Heart left ventricle (tissue), 16 donors: ENCODE measurements around the gene NRN1L. TPM values are rescaled to one million over a fixed set of nuclear protein-coding genes. Genes with fewer than 3 reads are reported as not detected.

Experiments
- ATAC-seq, 4 donors: fragments of 200-7000 bp; cut with Tn5 transposase; one replicate each; pipeline ENCODE4 v1.9.1; 2020 to 2022; ENCODE audit warnings: moderate library complexity in 4 of 4, mild to moderate bottlenecking in 3 of 4, moderate number of reproducible peaks in 1 of 4
- DNase-seq, 5 donors: peaks; one replicate each; pipeline ENCODE4 v3.0.0-alpha.2; 2020
- H3K27ac ChIP-seq, 12 donors: fragments of 200-600 bp; sonication (generic) in 4 of 12; one replicate each; pipeline versions ENCODE4 v1.5.0 to v1.8.0; 2016 to 2022; ENCODE audit warnings: mild to moderate bottlenecking in 2 of 12
- H3K27me3 ChIP-seq, 9 donors: fragments of 200-600 bp; sonication (generic) in 2 of 9; one replicate each; pipeline versions ENCODE4 v1.5.1 to v1.8.0; 2016 to 2022; ENCODE audit warnings: mild to moderate bottlenecking in 3 of 9
- H3K36me3 ChIP-seq, 9 donors: fragments of 200-600 bp; sonication (generic) in 2 of 9; one replicate each; pipeline versions ENCODE4 v1.5.0 to v1.8.0; 2018 to 2022; ENCODE audit warnings: mild to moderate bottlenecking in 2 of 9
- H3K4me1 ChIP-seq, 12 donors: fragments of 200-600 bp; sonication (generic) in 4 of 12; one replicate each; pipeline versions ENCODE4 v1.5.0 to v1.8.0; 2016 to 2022; ENCODE audit warnings: mild to moderate bottlenecking in 3 of 12
- H3K4me3 ChIP-seq, 12 donors: fragments of 200-600 bp; sonication (generic) in 4 of 12; one replicate each; pipeline versions ENCODE4 v1.5.0 to v1.8.0; 2017 to 2022; ENCODE audit warnings: mild to moderate bottlenecking in 9 of 12, moderate library complexity in 4 of 12
- H3K9me3 ChIP-seq, 12 donors: fragments of 200-600 bp; sonication (generic) in 4 of 12; one replicate each; pipeline versions ENCODE4 v1.5.0 to v1.8.0; 2016 to 2022; ENCODE audit warnings: mild to moderate bottlenecking in 1 of 12
- CTCF ChIP-seq, 12 donors: fragments of 200-600 bp; sonication (generic) in 4 of 12; IDR thresholded peaks; one replicate each; pipeline versions ENCODE4 v1.5.0 to v1.8.0; 2018 to 2022; ENCODE audit warnings: antibody characterized with exemption in 12 of 12, mild to moderate bottlenecking in 5 of 12
- POLR2A ChIP-seq, 2 donors: fragments of 450-650 bp; IDR thresholded peaks; one replicate each; pipeline ENCODE4 v1.6.1; 2017; ENCODE audit warnings: antibody characterized with exemption in 2 of 2, mild to moderate bottlenecking in 2 of 2, moderate library complexity in 2 of 2
- WGBS, 4 donors: extraction: QIAGEN DNeasy Blood & Tissue Kit in 2 of 4; methylation state at CpG; one replicate each; pipeline versions ENCODE4 v1.1.5 to v1.1.7; 2013 to 2018; 5-methylcytosine and 5-hydroxymethylcytosine counted together
- intact Hi-C, 10 donors: fragments of 100-400 bp; cut with DNase I; formaldehyde crosslinking; loops; one replicate each; pipeline versions ENCODE4 v1.11.1 to v1.14.2; 2022
- polyA plus RNA-seq, 2 donors: library from polyadenylated mRNA; stranded (reverse); fragments of 200-250 nt; gene quantifications; one replicate each; pipeline ENCODE4 v1.2.3, GENCODE V29; 2013
- total RNA-seq, 9 donors: library from RNA; depleted of rRNA in 2 of 9; stranded (reverse); fragments of >200 nt in 2 of 9; fragmentation: NEBNext Ultra II Directional in 3 of 9; extraction: Animal tissue kit (Norgen Biotek cat#: 25700) in 3 of 9; gene quantifications; one replicate each; pipeline versions ENCODE4 v1.1.0 to v1.2.4, GENCODE V29; 2016 to 2023
- donor health status: ischemic (EF 13 %, LVEDD 7.1; RV severe dilation, severe dysfunction).
- donor health status: healthy with polysubstance abuse.
- donor health status: DM: no; HTN: yes; CAD: no.
- donor health status: DM: no; HTN: no; CAD: no.
- donor health status: ischemic (EF 25% LVEDD 6.9; RV normal size, moderate dysfunction).
- donor health status: ischemic (EF 25% LVEDD 5.7; RV mildly dilated, moderate dysfunction).
- donor health status: healthy.
- donor health status: DM: yes; HTN: yes; CAD: no.
- donor health status: ischemic (EF 35%, LVEDD 5.7; RV mildly dilated, moderate dysfunction).
- donor health status: nonischemic (EF 11% LVEDD 7.7; RV severe dilation, severe dysfunction).
- donor health status: DM: yes; HTN: yes; CAD: no.
- donor health status: PGD.
- donor health status: ischemic (EF 29% LVEDD 5.4; RV normal size, mild dysfunction).
- donor health status: nonischemic (EF 23%, LVEDD 6.1; RV moderate dilation, normal function).

The NRN1L gene
- total and polyA plus RNA-seq, 11 donors, result 0.78 to 5.8 (median 1.7) TPM; not detected in 3

- WGBS, 4 donors, result 55 to 73% (median 62%) methylated on average over 6 of the region's 6 CpGs
- Histone ChIP-seq H3K27me3 (no peaks in the 10 kb centered on the region), H3K4me1 (peaks cover 0 to 98% (median 54%) of the 10 kb centered on the region in 12 donors), H3K27ac (peak overlapping the region in 7 of 12 donors; percentile 4 to 39 (median 26)), H3K9me3 (no peaks in the 10 kb centered on the region), H3K36me3 (peaks cover 0 to 38% (median 5%) of the 10 kb centered on the region in 9 donors), H3K4me3 (no peak overlapping the region)
- DNase-seq (no peak), ATAC-seq (peak in 3 of 4 donors; percentile 27 to 35 (median 27))
- TF ChIP-seq POLR2A (IDR thresholded peaks at IDR 0.05) (no peak), CTCF (IDR thresholded peaks at IDR 0.05) (peak in 7 of 12 donors; percentile 10 to 52 (median 20))
- intact Hi-C loops, result loop anchor here in 4 of 10 donors (5.0 to 10.0 kb wide), 2 partner anchors 102 to 245 kb away; no protein-coding TSS in a partner anchor
Measured at GRCh38 chr16:67919622-67920221, 35.0 kb downstream of the NRN1L start.

DNA sequence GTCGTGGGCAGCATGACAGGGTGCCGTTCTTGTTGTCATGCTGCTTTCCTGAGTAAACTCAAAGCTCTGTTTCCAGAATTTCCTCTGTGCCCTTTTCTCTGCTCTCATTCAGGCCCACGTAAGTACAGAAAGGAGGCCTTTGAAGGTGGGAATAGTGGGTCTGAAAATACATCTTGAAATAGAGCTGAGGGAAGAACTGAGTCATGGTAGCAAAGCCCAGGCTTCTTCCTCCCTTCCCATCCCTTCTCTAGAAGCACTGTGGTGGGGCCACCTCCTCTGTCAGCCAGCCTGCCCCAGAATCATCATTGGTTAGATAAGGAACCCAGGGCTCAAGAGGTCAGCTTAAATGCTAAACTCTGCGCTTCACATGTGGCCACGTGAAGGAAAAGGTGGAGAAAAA, 37.5 kb downstream of the NRN1L start:
- no peak for ATAC-seq
- Histone ChIP-seq H3K36me3 (peaks cover 0 to 19% (median 6%) of the 10 kb centered on the region in 9 donors), H3K27me3 (no peaks in the 10 kb centered on the region), H3K9me3 (no peaks in the 10 kb centered on the region), H3K4me3 (no peak overlapping the region), H3K4me1 (peaks cover 3 to 94% (median 56%) of the 10 kb centered on the region in 12 donors), H3K27ac (peak overlapping the region in 4 of 12 donors; percentile 10 to 27 (median 18))
- intact Hi-C loops, result loop anchor here in 4 of 10 donors (10.0 kb wide), 1 partner anchor 247 kb away; no protein-coding TSS in a partner anchor
- WGBS, 4 donors, result 64 to 75% (median 69%) methylated on average over 5 of the region's 5 CpGs
- no peak for TF ChIP-seq POLR2A (IDR thresholded peaks at IDR 0.05)
- no peak for TF ChIP-seq CTCF (IDR thresholded peaks at IDR 0.05)
- no peak for DNase-seq

DNA sequence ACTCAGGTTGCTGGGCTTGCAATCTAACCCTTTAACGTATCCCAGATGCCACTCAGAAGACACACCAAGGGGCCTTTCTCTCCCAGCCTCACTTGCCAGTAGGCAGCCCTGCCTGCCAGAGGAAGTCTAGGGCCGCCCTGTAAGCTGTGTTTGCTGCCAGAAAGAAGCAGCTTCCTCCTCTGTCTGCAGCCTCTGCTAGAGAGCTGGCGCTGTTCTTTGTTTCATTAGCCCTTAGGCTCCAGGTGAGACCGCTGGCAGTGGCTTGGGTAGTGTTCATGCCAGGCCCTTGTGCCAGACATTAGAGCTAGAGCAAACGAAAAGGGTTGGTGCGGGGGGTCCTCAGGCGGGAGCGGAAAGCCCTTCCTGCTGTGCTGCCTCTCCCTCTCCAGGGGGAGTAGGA, 38.1 kb downstream of the NRN1L start:
- 75 to 85% (median 82%) methylated on average over 7 to 8 of the region's 8 CpGs for WGBS, 4 donors
- ATAC-seq (no peak), DNase-seq (no peak)
- Histone ChIP-seq H3K4me3 (no peak overlapping the region), H3K4me1 (peaks cover 3 to 89% (median 51%) of the 10 kb centered on the region in 12 donors), H3K36me3 (peaks cover 0 to 23% (median 12%) of the 10 kb centered on the region in 9 donors), H3K27me3 (no peaks in the 10 kb centered on the region), H3K27ac (peak overlapping the region in 2 of 12 donors; percentile 15 to 27), H3K9me3 (no peaks in the 10 kb centered on the region)
- intact Hi-C loops, result loop anchor here in 4 of 10 donors (10.0 kb wide), 1 partner anchor 248 kb away; no protein-coding TSS in a partner anchor
- TF ChIP-seq CTCF (IDR thresholded peaks at IDR 0.05) (no peak), POLR2A (IDR thresholded peaks at IDR 0.05) (no peak)

DNA sequence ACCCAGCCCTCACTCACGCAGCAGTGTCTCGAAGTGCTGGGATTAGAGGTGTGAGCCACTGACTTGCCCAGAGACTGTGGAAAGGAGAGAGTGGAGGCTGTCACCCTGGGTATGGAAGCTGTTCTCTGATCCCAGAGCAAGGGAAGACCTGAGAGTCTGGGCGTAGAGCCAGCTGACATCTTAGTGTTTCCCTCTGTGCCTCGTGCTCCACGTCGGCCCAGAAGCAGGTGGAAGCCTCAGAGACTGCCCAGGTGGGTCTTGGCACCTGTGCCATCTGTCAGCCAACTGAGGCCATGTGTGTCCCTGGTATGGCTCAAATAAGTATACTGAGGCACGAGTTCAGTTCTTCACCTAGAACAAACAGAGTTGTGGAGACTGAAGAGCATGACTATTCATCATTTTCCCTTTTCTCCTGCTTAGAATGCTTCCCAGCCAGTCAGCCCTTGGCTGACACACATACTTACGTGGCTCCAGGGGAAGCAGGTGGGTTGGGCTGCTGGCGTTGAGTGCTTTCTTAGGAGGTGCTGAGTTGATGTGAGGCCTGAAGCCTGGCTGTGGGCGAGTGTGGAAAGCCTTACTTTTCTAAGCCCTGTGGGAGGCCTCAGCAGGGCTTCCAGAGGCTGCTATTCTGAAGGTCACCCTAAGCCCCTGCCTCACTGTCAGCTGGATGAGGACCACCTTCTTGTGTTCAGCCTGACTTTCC, 38.9 kb downstream of the NRN1L start:
- Histone ChIP-seq H3K9me3 (no peaks in the 10 kb centered on the region), H3K4me1 (peaks cover 3 to 84% (median 48%) of the 10 kb centered on the region in 12 donors), H3K4me3 (no peak overlapping the region), H3K36me3 (peaks cover 0 to 26% (median 14%) of the 10 kb centered on the region in 9 donors), H3K27ac (peak overlapping the region in 1 of 12 donors; percentile 28), H3K27me3 (no peaks in the 10 kb centered on the region)
- TF ChIP-seq POLR2A (IDR thresholded peaks at IDR 0.05) (no peak), CTCF (IDR thresholded peaks at IDR 0.05) (no peak)
- DNase-seq, result peak in 1 of 5 donors; percentile 62
- intact Hi-C loops, result loop anchor here in 4 of 10 donors (10.0 kb wide), 1 partner anchor 249 kb away; no protein-coding TSS in a partner anchor
- 47 to 73% (median 55%) methylated on average over 10 of the region's 10 CpGs for WGBS, 4 donors
- ATAC-seq, result peak in 3 of 4 donors; percentile 2 to 38 (median 24)
